ENCODE data around the gene FCER1G.

DNA sequence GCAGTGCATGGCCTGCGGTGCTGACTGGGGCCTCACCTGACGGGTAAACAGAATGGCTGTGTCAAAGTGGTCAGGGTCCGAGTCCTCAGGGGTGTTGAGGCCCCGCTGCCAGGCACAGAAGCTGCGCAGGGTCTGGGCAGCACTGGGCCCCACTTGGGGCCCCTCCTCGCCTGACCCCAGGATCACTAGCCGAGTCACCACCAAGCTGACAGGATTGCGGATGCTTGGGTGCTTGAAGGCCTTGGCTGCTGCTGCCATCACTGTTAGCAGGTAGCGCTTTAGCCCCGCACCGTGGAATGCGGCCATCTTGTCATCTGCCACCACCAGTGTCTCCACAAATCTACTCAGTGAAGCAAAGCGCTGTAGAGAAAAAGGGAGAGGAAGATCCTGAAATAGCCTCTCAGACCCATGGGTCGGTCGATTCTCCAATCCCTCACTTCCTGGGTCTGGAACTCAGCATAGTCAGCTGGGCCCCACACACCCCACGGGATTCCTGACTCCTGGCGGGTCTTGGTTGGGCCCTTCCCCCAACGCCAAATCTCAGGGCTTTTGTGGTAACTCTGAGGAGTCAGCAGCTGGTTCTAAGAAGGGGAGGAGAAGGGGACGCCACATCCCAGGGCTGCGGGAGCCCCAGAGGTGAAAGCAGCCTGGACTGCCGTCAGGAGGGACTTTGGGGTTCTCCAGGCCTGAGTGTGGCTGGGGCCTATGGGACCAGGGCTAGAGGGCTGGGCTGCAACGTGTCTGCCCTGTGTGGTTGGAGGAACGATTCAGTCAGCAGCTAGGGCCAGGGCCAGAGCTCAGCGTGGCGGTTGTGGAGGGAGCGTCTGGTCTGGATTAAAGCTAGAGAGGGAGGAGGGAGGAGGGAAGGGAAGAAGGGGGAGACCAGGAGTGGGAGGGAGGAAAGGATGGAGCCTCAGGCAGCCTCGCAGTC is 18.3 kb upstream of the FCER1G start:
- TF ChIP-seq, protein P1, sequence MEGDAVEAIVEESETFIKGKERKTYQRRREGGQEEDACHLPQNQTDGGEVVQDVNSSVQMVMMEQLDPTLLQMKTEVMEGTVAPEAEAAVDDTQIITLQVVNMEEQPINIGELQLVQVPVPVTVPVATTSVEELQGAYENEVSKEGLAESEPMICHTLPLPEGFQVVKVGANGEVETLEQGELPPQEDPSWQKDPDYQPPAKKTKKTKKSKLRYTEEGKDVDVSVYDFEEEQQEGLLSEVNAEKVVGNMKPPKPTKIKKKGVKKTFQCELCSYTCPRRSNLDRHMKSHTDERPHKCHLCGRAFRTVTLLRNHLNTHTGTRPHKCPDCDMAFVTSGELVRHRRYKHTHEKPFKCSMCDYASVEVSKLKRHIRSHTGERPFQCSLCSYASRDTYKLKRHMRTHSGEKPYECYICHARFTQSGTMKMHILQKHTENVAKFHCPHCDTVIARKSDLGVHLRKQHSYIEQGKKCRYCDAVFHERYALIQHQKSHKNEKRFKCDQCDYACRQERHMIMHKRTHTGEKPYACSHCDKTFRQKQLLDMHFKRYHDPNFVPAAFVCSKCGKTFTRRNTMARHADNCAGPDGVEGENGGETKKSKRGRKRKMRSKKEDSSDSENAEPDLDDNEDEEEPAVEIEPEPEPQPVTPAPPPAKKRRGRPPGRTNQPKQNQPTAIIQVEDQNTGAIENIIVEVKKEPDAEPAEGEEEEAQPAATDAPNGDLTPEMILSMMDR (IDR thresholded peaks at IDR 0.05; ENCODE audit: low read length) = no peak
- no peak for TF ChIP-seq EZH2 (IDR thresholded peaks at IDR 0.05; ENCODE audit: borderline replicate concordance, low read length)
